LNCAP (cell line): Measurements from ENCODE around the gene SFRP2.

Experiments used
- TF ChIP-seq, protein P1 (sequence below): fragments of 450-650 bp; IDR thresholded peaks from 2 replicates; pipeline ENCODE4 v1.5.1; 2017; ENCODE audit warnings: mild to moderate bottlenecking

SFRP2 gene

DNA sequence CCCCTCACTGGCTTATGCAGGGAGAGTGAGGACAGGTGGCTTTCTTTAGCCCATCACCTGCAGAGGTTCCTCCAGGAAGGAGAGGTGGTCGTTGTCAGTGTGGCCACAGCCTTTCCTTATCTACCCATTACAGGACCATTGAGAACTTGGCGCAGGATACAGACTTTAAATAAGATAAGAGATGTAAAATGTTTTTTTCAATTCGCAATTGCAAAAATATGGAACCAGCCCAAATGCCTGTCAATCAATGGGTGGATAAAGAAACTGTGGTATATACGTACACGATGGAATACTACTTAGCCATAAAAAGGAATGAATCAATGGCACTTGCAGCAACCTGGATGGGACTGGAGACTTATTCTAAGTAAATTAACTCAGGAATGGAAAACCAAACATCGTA is 22.1 kb downstream of the SFRP2 start:
- TF ChIP-seq, protein P1, sequence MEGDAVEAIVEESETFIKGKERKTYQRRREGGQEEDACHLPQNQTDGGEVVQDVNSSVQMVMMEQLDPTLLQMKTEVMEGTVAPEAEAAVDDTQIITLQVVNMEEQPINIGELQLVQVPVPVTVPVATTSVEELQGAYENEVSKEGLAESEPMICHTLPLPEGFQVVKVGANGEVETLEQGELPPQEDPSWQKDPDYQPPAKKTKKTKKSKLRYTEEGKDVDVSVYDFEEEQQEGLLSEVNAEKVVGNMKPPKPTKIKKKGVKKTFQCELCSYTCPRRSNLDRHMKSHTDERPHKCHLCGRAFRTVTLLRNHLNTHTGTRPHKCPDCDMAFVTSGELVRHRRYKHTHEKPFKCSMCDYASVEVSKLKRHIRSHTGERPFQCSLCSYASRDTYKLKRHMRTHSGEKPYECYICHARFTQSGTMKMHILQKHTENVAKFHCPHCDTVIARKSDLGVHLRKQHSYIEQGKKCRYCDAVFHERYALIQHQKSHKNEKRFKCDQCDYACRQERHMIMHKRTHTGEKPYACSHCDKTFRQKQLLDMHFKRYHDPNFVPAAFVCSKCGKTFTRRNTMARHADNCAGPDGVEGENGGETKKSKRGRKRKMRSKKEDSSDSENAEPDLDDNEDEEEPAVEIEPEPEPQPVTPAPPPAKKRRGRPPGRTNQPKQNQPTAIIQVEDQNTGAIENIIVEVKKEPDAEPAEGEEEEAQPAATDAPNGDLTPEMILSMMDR = no peak

DNA sequence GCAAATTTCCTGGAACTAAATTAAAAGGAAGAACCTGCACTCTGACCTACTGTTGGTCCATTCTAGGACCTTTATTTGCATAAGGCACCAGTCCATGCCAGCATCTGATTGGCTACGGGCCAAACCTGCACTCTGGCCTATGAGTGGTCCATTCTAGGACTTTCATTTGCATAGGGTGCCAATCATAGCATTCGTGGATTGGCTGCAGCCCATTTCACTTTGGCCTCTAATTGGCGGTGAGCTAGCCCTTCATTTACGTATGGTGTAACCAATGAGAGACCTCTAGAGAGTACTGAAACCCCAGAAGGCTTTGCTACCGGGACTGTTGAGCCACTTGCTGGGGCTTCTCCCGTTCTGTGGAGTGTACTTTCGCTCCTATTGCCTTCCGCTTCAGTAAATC is 23.0 kb downstream of the SFRP2 start:
- TF ChIP-seq, protein P1 = no peak

DNA sequence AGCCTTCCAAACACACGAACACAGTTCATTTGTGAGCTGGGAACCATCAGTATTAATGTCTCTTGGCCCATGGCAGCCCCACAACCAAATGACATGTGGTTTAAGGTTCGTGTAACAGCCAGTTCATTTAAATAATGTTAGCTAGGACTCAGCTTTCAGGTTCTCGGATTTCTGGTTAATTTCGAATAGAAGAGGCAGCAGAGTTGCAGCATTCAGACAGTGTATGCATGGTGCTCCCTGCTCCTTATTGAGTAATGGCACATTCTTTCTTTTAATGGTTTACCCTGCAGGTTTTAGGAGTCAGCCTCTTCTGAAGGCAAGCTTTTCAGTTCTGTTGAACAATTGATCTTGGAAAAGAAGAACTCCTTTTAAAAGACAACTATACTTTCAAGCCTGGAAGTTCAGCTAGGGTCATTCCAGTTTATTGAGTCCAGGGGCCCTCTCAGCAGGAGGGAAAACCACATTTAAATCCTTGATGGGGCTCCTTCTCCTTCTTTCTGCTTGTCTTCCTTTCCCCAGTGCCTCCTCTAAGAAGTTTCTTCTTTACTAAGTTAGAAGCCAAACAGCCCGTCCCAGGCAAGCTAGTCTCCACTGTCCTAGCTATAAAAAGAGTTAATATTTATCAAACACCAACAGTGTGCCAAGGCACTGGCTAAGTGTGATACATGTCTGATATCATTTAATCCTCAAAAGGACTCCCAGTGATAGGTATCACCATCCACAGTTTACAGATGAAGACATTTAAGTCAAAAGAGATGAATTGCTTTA is 24.1 kb downstream of the SFRP2 start:
- TF ChIP-seq, protein P1 = no peak

DNA sequence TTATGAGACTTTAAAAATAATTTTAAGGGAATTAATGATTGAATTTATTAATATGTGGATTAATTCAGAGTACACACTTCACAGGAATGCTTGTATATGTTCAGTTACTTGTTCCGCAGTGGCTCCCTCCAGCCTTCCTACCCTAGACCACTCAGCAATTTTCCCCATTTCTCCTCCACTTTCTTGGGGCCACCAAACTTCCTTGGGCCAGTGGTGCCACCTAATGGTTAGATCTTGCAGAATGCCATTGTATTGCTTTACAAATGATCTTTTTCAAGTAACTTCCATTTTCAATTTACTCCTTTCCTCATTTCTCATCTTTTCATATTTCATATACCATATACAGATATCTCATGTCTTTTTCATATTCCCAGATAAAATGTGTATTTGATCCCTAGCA is 25.5 kb downstream of the SFRP2 start:
- TF ChIP-seq, protein P1 = no peak; the same call in 1 of the 2 replicates

DNA sequence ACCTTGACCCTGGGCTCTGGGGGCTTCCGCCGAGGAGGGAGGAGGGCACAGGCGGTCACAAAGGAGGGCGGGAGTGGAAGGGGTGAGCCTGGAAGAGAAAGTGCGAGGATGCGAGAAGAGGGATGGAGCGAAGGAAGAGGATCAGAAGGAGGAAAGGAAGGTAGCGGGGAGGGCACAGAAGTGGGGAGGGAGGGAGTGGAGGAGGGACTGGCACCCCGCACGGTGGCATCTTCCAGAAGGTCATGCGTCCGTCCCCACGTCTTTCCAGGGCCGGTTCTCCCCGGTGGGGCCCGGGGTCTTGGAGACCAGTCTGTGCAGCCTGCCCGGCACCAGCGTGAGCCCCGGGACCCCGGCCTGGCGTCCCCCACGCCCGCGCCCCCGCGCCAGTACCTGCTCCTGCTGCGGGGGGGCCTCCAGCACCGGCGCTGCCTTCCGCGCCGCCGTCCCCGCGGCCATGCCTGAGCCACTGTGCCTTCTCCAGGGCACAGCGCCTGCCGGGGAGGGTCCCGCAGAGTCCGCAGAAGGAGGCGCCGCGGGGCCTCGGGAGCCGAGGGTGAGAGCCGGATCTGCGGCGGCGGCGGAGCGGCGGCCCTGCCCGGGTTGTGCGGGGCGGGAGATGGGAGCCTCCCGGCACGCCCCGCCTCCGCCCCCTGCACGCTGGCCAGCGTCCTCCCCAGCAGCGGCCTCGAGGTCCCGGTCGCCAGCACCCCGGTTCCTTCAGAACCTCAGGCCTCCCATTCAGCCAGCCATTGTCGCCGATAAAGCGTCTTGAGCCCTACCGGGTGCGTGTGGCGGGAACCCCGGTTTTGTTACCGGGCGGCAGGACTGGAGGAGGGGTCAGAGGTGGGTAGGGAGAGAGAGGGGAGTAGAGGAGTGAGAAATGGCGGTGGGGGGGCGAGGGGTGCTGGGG is 29.2 kb downstream of the SFRP2 start, which contains the start of gene RNF175:
Gene RNF175 (minus strand): TSS at position 618 of the 910 bp plus-strand sequence. CDS start 162 bp downstream, at position 456.
- TF ChIP-seq, protein P1 = no peak

DNA sequence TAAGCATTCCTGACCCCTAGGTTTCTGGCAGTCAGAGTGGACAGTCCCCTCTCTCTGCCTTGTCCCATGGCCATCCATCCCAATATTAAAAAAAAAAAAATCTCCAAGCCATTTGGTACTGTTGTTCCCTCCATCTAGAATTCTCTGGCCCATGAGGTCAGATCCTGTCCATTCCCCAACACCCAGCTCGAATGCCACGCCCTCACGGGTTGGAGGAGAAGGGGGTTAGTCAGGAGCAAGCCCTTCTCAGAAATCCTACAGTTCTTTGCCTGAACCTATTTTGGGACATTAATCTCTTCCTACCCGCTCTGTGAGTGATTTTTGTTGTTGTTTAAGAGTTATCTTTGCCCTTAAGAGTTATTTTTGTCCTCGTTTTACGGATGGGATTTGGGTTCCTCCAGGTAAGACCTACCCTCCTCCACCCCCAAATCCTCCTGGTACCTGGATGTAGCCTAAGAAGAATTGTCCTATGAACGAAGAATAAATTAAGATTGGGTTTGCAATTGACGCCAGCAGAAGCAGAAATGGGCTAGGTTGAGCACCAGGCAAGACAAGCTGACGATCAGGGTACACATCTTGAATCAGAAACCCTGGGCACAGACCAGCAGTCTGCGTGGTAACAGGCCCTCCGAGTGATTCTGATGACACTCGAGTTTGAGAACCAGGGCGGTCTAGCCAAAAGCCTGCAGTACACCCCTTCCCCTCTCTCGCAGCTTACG is 30.0 kb downstream of the SFRP2 start:
- TF ChIP-seq, protein P1 = no peak

DNA sequence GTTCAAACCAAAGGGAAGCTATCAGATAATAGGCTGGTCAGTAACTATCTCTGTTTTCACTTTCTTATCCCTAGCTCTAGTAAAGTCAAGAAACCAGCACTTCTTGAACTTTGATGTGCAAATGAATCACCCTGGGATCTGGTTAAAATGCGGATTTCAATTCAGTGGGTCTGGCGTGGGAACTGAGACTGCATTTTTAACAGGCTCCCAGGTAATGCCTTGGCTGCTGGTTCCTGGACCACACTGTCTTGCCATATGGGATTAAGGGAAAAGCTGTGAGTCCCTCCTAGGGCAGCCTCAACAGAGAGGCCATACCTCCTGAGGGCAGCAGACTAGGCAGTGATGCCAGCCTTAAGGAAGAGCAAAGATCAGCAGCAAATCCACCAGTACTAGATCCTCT is 30.7 kb downstream of the SFRP2 start:
- TF ChIP-seq, protein P1 = no peak
